GM23248 (cell line): Measurements from ENCODE around the gene CLEC16A. TPM values are rescaled to one million over a fixed set of nuclear protein-coding genes. Genes with fewer than 3 reads are reported as not detected.

Experiments
- DNase-seq: peaks from one replicate; pipeline ENCODE4 v3.0.0-alpha.2; 2015
- H2AFZ ChIP-seq: fragments of 200-600 bp; sonication (generic); 2 replicates; pipeline ENCODE4 v1.6.1; 2016; ENCODE audit warnings: antibody characterized with exemption
- H3F3A ChIP-seq: fragments of 200-600 bp; sonication (generic); 2 replicates; pipeline ENCODE4 v1.6.1; 2016; ENCODE audit warnings: mild to moderate bottlenecking, antibody characterized with exemption, mixed run types; ENCODE audit not compliant: insufficient read depth
- H3K27ac ChIP-seq: fragments of 200-600 bp; sonication (generic); 2 replicates; pipeline ENCODE4 v1.5.1; 2016; ENCODE audit warnings: mild to moderate bottlenecking
- H3K27me3 ChIP-seq: fragments of 200-600 bp; sonication (generic); replicated peaks from 2 replicates; pipeline ENCODE4 v1.6.1; 2016; ENCODE audit warnings: mild to moderate bottlenecking; ENCODE audit not compliant: insufficient read depth
- H3K36me3 ChIP-seq: fragments of 200-600 bp; sonication (generic); 2 replicates; pipeline ENCODE4 v1.6.1; 2016; ENCODE audit warnings: low read depth, mild to moderate bottlenecking
- H3K4me1 ChIP-seq: fragments of 200-600 bp; sonication (generic); 2 replicates; pipeline ENCODE4 v1.6.1; 2016; ENCODE audit warnings: mild to moderate bottlenecking; ENCODE audit not compliant: insufficient read depth
- H3K4me2 ChIP-seq: fragments of 200-600 bp; sonication (generic); one replicate; pipeline ENCODE4 v1.6.1; 2016; ENCODE audit warnings: mild to moderate bottlenecking; ENCODE audit not compliant: unreplicated experiment
- H3K4me3 ChIP-seq: fragments of 200-600 bp; sonication (generic); 2 replicates; pipeline ENCODE4 v1.5.1; 2016; ENCODE audit warnings: mild to moderate bottlenecking
- H3K79me2 ChIP-seq: fragments of 200-600 bp; sonication (generic); 2 replicates; pipeline ENCODE4 v1.6.1; 2016; ENCODE audit warnings: mild to moderate bottlenecking; ENCODE audit not compliant: insufficient read depth
- H3K9ac ChIP-seq: fragments of 200-600 bp; sonication (generic); 2 replicates; pipeline ENCODE4 v1.6.1; 2016; ENCODE audit warnings: mild to moderate bottlenecking
- H3K9me2 ChIP-seq: fragments of 200-600 bp; sonication (generic); 2 replicates; pipeline ENCODE4 v1.6.1; 2016; ENCODE audit warnings: mixed run types, mild to moderate bottlenecking, moderate library complexity; ENCODE audit not compliant: insufficient read depth
- H3K9me3 ChIP-seq: fragments of 200-600 bp; sonication (generic); one replicate; pipeline ENCODE4 v1.6.1; 2017; ENCODE audit warnings: low read depth
- H4K20me1 ChIP-seq: fragments of 200-600 bp; sonication (generic); 2 replicates; pipeline ENCODE4 v1.6.0; 2016; ENCODE audit not compliant: insufficient read depth
- EZH2 ChIP-seq: fragments of 200-600 bp; sonication (generic); IDR thresholded peaks from 2 replicates; pipeline ENCODE4 v1.6.1; 2018; ENCODE audit warnings: antibody characterized with exemption, mild to moderate bottlenecking; ENCODE audit not compliant: insufficient read depth, poor library complexity, severe bottlenecking
- EZH2phosphoT487 ChIP-seq: fragments of 200-600 bp; sonication (generic); IDR thresholded peaks from 2 replicates; pipeline ENCODE4 v1.6.1; 2018; ENCODE audit warnings: antibody characterized with exemption, moderate library complexity, mild to moderate bottlenecking, low read depth; ENCODE audit not compliant: insufficient read depth
- WGBS, 2 experiments: methylation state at CpG; one replicate each; pipeline ENCODE4 v1.1.6; 2015 to 2017; ENCODE audit warnings: low lambda C conversion rate in 2 of 2, low coverage in 1 of 2; ENCODE audit errors: missing lambda C conversion rate in 2 of 2; 5-methylcytosine and 5-hydroxymethylcytosine counted together
- in situ Hi-C: fragments of 300-500 bp; cut with MboI; formaldehyde crosslinking; loops from 2 replicates; pipeline ENCODE4 v1.15.0; 2020
- polyA plus RNA-seq: library from polyadenylated mRNA; unstranded; fragments of >200 nt; fragmentation: Nextera tagmentation; extraction: Ambion mirVana; gene quantifications from 2 replicates; pipeline ENCODE4 v1.2.1, GENCODE V29; 2016
- total RNA-seq: library from RNA; depleted of rRNA; stranded (reverse); fragments of >200 nt; shearing (Covaris generic); gene quantifications from 2 replicates; pipeline ENCODE4 v1.2.3, GENCODE V29; 2014

CLEC16A gene
- total and polyA plus RNA-seq, 2 experiments from 2014 or later = 13.2 to 21.4 TPM

GRCh38 chr16:11203111-11203623 lies 258.8 kb downstream of the CLEC16A start:
- no peak for DNase-seq
- Histone ChIP-seq H3K79me2 (no peaks in the 10 kb centered on the region), H3F3A (peaks cover 15% of the 10 kb centered on the region), H4K20me1 (no peaks in the 10 kb centered on the region), H3K4me1 (peaks cover 20% of the 10 kb centered on the region), H3K9me2 (no peaks in the 10 kb centered on the region), H3K9me3 (no peaks in the 10 kb centered on the region), H3K27ac (no peak overlapping the region), H3K4me3 (no peak overlapping the region), H3K4me2 (no peak overlapping the region), H3K27me3 (no peaks in the 10 kb centered on the region), H2AFZ (no peak overlapping the region), H3K36me3 (no peaks in the 10 kb centered on the region), H3K9ac (no peak overlapping the region)
- WGBS, 2 experiments = 79 to 86% methylated on average over 7 of the region's 7 CpGs
- no peak for TF ChIP-seq EZH2phosphoT487
- no peak for TF ChIP-seq EZH2
- in situ Hi-C loops = no loop called here

- 77 to 85% methylated on average over 4 of the region's 4 CpGs for WGBS, 2 experiments
- peaks cover 15% of the 10 kb centered on the region for H3F3A ChIP-seq
Measured at GRCh38 chr16:11204513-11205047, 260.2 kb downstream of the CLEC16A start.

GRCh38 chr16:11205065-11205699 lies 260.8 kb downstream of the CLEC16A start:
- H3K27me3 ChIP-seq = no peaks in the 10 kb centered on the region
- peaks cover 15% of the 10 kb centered on the region for H3F3A ChIP-seq
- in situ Hi-C loops = no loop called here
- H3K27ac ChIP-seq = no peak overlapping the region
- TF ChIP-seq EZH2phosphoT487 = no peak
- no peak for TF ChIP-seq EZH2
- H3K4me1 ChIP-seq = peaks cover 20% of the 10 kb centered on the region
- no peak overlapping the region for H3K4me2 ChIP-seq
- DNase-seq = no peak
- H3K9ac ChIP-seq = no peak overlapping the region
- no peaks in the 10 kb centered on the region for H3K79me2 ChIP-seq
- 93 to 94% methylated on average over 19 of the region's 19 CpGs for WGBS, 2 experiments
- H3K9me2 ChIP-seq = no peaks in the 10 kb centered on the region
- H4K20me1 ChIP-seq = no peaks in the 10 kb centered on the region
- no peaks in the 10 kb centered on the region for H3K9me3 ChIP-seq
- no peak overlapping the region for H3K4me3 ChIP-seq
- H3K36me3 ChIP-seq = no peaks in the 10 kb centered on the region
- H2AFZ ChIP-seq = no peak overlapping the region

More at GRCh38 chr16:11204513-11205047, 260.2 kb downstream of the CLEC16A start:
- Histone ChIP-seq H4K20me1 (no peaks in the 10 kb centered on the region), H3K79me2 (no peaks in the 10 kb centered on the region), H3K27me3 (no peaks in the 10 kb centered on the region), H3K4me1 (peaks cover 20% of the 10 kb centered on the region), H3K9me3 (no peaks in the 10 kb centered on the region), H3K9ac (no peak overlapping the region), H2AFZ (no peak overlapping the region), H3K4me2 (no peak overlapping the region), H3K9me2 (no peaks in the 10 kb centered on the region), H3K27ac (no peak overlapping the region), H3K36me3 (no peaks in the 10 kb centered on the region), H3K4me3 (no peak overlapping the region)
- in situ Hi-C loops = no loop called here
- no peak for TF ChIP-seq EZH2phosphoT487
- TF ChIP-seq EZH2 = no peak
- DNase-seq = no peak

- no peak overlapping the region for H3K9ac ChIP-seq
- no peak overlapping the region for H2AFZ ChIP-seq
- H3K4me1 ChIP-seq = peaks cover 18% of the 10 kb centered on the region
- no peak for TF ChIP-seq EZH2
- no peak for TF ChIP-seq EZH2phosphoT487
- no peaks in the 10 kb centered on the region for H3K36me3 ChIP-seq
- WGBS, 2 experiments = 61% methylated on average over 13 of the region's 13 CpGs
- DNase-seq = peak; percentile 43
- H3K27ac ChIP-seq = no peak overlapping the region
- no peaks in the 10 kb centered on the region for H3K9me3 ChIP-seq
- H3F3A ChIP-seq = peaks cover 13% of the 10 kb centered on the region
- no peaks in the 10 kb centered on the region for H3K9me2 ChIP-seq
- no peaks in the 10 kb centered on the region for H4K20me1 ChIP-seq
- no peak overlapping the region for H3K4me3 ChIP-seq
- H3K79me2 ChIP-seq = no peaks in the 10 kb centered on the region
- H3K27me3 ChIP-seq = no peaks in the 10 kb centered on the region
- no peak overlapping the region for H3K4me2 ChIP-seq
- in situ Hi-C loops = no loop called here
Measured at GRCh38 chr16:11205754-11206581, 261.6 kb downstream of the CLEC16A start.
